K562 (cell line): ENCODE results near the gene MOG. TPM values are rescaled to one million over a fixed set of nuclear protein-coding genes. Genes with fewer than 3 reads are reported as not detected.

Source experiments
- AFF4 ChIP-seq: sonication (generic); formaldehyde crosslinking; IDR thresholded peaks from 2 replicates; pipeline ENCODE4 v1.8.0; 2023; ENCODE audit warnings: mild to moderate bottlenecking, missing genetic modification reagents
- HMBOX1 ChIP-seq: sonication (generic); IDR thresholded peaks from 2 replicates; pipeline ENCODE4 v1.6.1; 2016
- NCOA4 ChIP-seq: fragments of 450-650 bp; IDR thresholded peaks from 2 replicates; pipeline ENCODE4 v1.6.1; 2018; ENCODE audit warnings: mild to moderate bottlenecking; ENCODE audit not compliant: partially characterized antibody
- REST ChIP-seq, 2 experiments: fragments of 450-650 bp; formaldehyde crosslinking in 1 of 2; IDR thresholded peaks; 2 replicates each; pipeline versions ENCODE4 v1.4.0 to v1.6.1; 2014 to 2020; ENCODE audit warnings: mild to moderate bottlenecking in 2 of 2, borderline replicate concordance in 1 of 2, low read depth in 1 of 2
- STAT5A ChIP-seq: IDR thresholded peaks from 2 replicates; pipeline ENCODE4 v1.6.1; 2012; ENCODE audit warnings: low read length, inconsistent platforms, borderline replicate concordance
- ZNF124 ChIP-seq: sonication (generic); formaldehyde crosslinking; IDR thresholded peaks from 2 replicates; pipeline ENCODE4 v1.8.1; 2022; ENCODE audit warnings: missing genetic modification reagents
- ZNF408 ChIP-seq: fragments of 250-450 bp; sonication (Bioruptor Pico); IDR thresholded peaks from 2 replicates; pipeline ENCODE4 v1.4.0; 2020; ENCODE audit warnings: low read depth, mild to moderate bottlenecking, moderate library complexity
- ZNF695 ChIP-seq: fragments of 450-650 bp; formaldehyde crosslinking; IDR thresholded peaks from 2 replicates; pipeline ENCODE4 v1.4.0; 2020; ENCODE audit warnings: mild to moderate bottlenecking, moderate library complexity
- polyA plus RNA-seq, 8 experiments: library from polyadenylated mRNA; depleted of rRNA in 4 of 8; stranded (reverse) in 5 of 8; unstranded in 3 of 8; fragments of >200 nt; fragmentation: Nextera tagmentation in 2 of 8; fragmentation: Illumina TruSeq in 1 of 8; extraction: Ambion mirVana in 2 of 8; extraction: Trizol in 1 of 8; gene quantifications; 2 replicates each; pipeline versions ENCODE4 v1.2.1 to v1.2.3, GENCODE V29; 2011 to 2014; ENCODE audit warnings: inconsistent platforms in 1 of 8, missing spikeins in 1 of 8
- total RNA-seq, 7 experiments: library from RNA; depleted of rRNA in 6 of 7; stranded (reverse); fragments of >200 nt in 6 of 7; fragmentation: Illumina TruSeq in 2 of 7; extraction: Trizol in 2 of 7; gene quantifications; 2 replicates each; pipeline versions ENCODE4 v1.2.1 to v1.2.3, GENCODE V29; 2011 to 2021; ENCODE audit warnings: low replicate concordance in 1 of 7

Gene MOG
- total and polyA plus RNA-seq, 9 of the 15 experiments (the other 6 are each of a cell fraction or from before 2014, with no cell fraction given): not detected

DNA sequence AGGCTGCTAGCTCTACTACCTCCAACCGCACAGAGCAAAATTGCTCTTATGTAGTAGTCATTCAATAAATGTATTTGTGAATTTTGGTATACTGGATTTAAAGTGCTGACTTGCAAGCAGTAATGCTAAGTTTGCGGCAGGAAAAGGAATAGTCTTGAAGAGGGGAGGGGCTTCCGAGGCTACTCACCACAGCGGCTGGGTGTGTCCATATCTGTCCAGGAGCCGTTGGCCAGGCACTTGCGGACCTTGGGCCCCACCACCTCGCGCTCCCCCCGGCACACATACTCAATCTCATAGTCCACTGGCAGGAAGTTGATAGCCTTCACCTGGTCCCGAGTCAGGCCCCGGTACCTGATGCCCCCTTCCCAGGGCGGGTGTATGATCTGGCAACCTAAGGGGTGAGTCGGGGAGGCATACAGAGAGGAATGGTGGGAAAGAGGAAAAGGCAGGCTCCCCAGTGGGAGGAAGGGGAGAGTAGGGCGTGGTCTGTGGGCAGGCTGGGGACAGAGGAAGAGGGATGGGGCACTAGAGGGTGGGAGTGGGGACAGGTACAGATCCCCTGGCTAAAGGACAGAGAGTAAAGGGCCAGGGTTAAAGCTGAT is 25.6 kb upstream of the MOG start (continued):
- TF ChIP-seq AFF4 (CRISPR knock-in tag): no peak
- no peak for TF ChIP-seq ZNF124 (CRISPR knock-in tag)
- TF ChIP-seq REST (IDR thresholded peaks at IDR 0.05; ENCODE audit: borderline replicate concordance): no peak
- TF ChIP-seq REST (CRISPR knock-in tag; IDR thresholded peaks at IDR 0.05; ENCODE audit: low read depth): peak; percentile 33; the same call in 1 of the 2 replicates
- no peak for TF ChIP-seq STAT5A
- no peak for TF ChIP-seq HMBOX1
- TF ChIP-seq NCOA4: no peak
- no peak for TF ChIP-seq ZNF408 (CRISPR knock-in tag)
- no peak for TF ChIP-seq ZNF695 (CRISPR knock-in tag)
